NAMALWA (cell line): ENCODE measurements around the gene ZFAND3.

Experiments
- DNase-seq: peaks from one replicate; pipeline ENCODE4 v3.0.0-alpha.2; 2015; ENCODE audit warnings: low spot score

The ZFAND3 gene

GRCh38 chr6:37897321-37897720 is 77.8 kb downstream of the ZFAND3 start:
- DNase-seq: no peak

- no peak for DNase-seq
These were observed 78.4 kb downstream of the ZFAND3 start for GRCh38 chr6:37897818-37898515.

- no peak for DNase-seq
These were observed 84.1 kb downstream of the ZFAND3 start for GRCh38 chr6:37903351-37904340.

GRCh38 chr6:37904590-37904989 is 85.1 kb downstream of the ZFAND3 start:
- no peak for DNase-seq

GRCh38 chr6:37906121-37906520 is 86.6 kb downstream of the ZFAND3 start:
- DNase-seq: no peak

- DNase-seq: no peak
These were observed 91.5 kb downstream of the ZFAND3 start for GRCh38 chr6:37910998-37911397.

- no peak for DNase-seq
These were observed 93.7 kb downstream of the ZFAND3 start for GRCh38 chr6:37913210-37913609.

- DNase-seq: no peak
These were observed 95.9 kb downstream of the ZFAND3 start for GRCh38 chr6:37915463-37915862.

GRCh38 chr6:37916149-37916548 is 96.6 kb downstream of the ZFAND3 start:
- DNase-seq: no peak

GRCh38 chr6:37916675-37917074 is 97.1 kb downstream of the ZFAND3 start:
- no peak for DNase-seq

GRCh38 chr6:37917566-37917965 is 98.0 kb downstream of the ZFAND3 start:
- DNase-seq: no peak

- DNase-seq: no peak
These were observed 100.1 kb downstream of the ZFAND3 start for GRCh38 chr6:37919417-37920157.

- DNase-seq: no peak
These were observed 101.1 kb downstream of the ZFAND3 start for GRCh38 chr6:37920667-37921066.

GRCh38 chr6:37922563-37922962 is 103.0 kb downstream of the ZFAND3 start:
- no peak for DNase-seq

- no peak for DNase-seq
These were observed 104.0 kb downstream of the ZFAND3 start for GRCh38 chr6:37923514-37923913.

GRCh38 chr6:37926661-37927060 is 107.1 kb downstream of the ZFAND3 start:
- no peak for DNase-seq

- no peak for DNase-seq
These were observed 108.7 kb downstream of the ZFAND3 start for GRCh38 chr6:37928217-37928616.

- no peak for DNase-seq
These were observed 110.9 kb downstream of the ZFAND3 start for GRCh38 chr6:37930288-37930971.

- no peak for DNase-seq
These were observed 111.5 kb downstream of the ZFAND3 start for GRCh38 chr6:37931066-37931465.

- DNase-seq: no peak
These were observed 114.7 kb downstream of the ZFAND3 start for GRCh38 chr6:37934276-37934675.

- no peak for DNase-seq
These were observed 116.6 kb downstream of the ZFAND3 start for GRCh38 chr6:37936150-37936549.

- DNase-seq: no peak
These were observed 117.4 kb downstream of the ZFAND3 start for GRCh38 chr6:37936906-37937305.
